GM21786 (cell line): ENCODE results near the gene DHODH.

Source experiments
- ATAC-seq: cut with Tn5 transposase; IDR thresholded peaks from one replicate; pipeline ENCODE4 v1.9.1; 2021; ENCODE audit not compliant: unreplicated experiment

The DHODH gene

GRCh38 chr16:72013389-72013788, 4.8 kb downstream of the DHODH start:
- ATAC-seq = no peak

GRCh38 chr16:72013888-72014581, 5.5 kb downstream of the DHODH start:
- ATAC-seq = no peak

- ATAC-seq = no peak
Measured at GRCh38 chr16:72014675-72015074, 6.1 kb downstream of the DHODH start.

GRCh38 chr16:72015124-72015523, 6.6 kb downstream of the DHODH start:
- no peak for ATAC-seq

- ATAC-seq = no peak
Measured at GRCh38 chr16:72018470-72018869, 9.9 kb downstream of the DHODH start.

- ATAC-seq = no peak
Measured at GRCh38 chr16:72021043-72021442, 12.5 kb downstream of the DHODH start.

GRCh38 chr16:72022127-72022526, 13.6 kb downstream of the DHODH start:
- ATAC-seq = no peak

- ATAC-seq = no peak
Measured at GRCh38 chr16:72023962-72024361, 15.4 kb downstream of the DHODH start.

GRCh38 chr16:72024862-72025382, 16.4 kb downstream of the DHODH start:
- no peak for ATAC-seq

- ATAC-seq = no peak
Measured at GRCh38 chr16:72025404-72026114, 17.0 kb downstream of the DHODH start.

GRCh38 chr16:72027669-72028378, 19.3 kb downstream of the DHODH start:
- ATAC-seq = no peak

GRCh38 chr16:72029567-72030271, 21.2 kb downstream of the DHODH start:
- no peak for ATAC-seq

GRCh38 chr16:72033437-72033836, 24.9 kb downstream of the DHODH start:
- ATAC-seq = no peak

GRCh38 chr16:72036098-72036497, 27.6 kb downstream of the DHODH start:
- ATAC-seq = no peak

- no peak for ATAC-seq
Measured at GRCh38 chr16:72042157-72042660, 33.7 kb downstream of the DHODH start.

GRCh38 chr16:72043058-72043457, 34.5 kb downstream of the DHODH start:
- no peak for ATAC-seq

- no peak for ATAC-seq
Measured at GRCh38 chr16:72043539-72043938, 35.0 kb downstream of the DHODH start.

GRCh38 chr16:72044296-72044695, 35.8 kb downstream of the DHODH start:
- ATAC-seq = no peak

- ATAC-seq = no peak
Measured at GRCh38 chr16:72044825-72045359, 36.3 kb downstream of the DHODH start.

- no peak for ATAC-seq
Measured at GRCh38 chr16:72049110-72049509, 40.6 kb downstream of the DHODH start.
